ACC112 (cell line): Measurements from ENCODE around the gene CIDEA.
A peak's percentile ranks its signal among the peaks of the same experiment; 100 is the strongest.
"Not testable (repeated sequence)": the region's sequence is repeated elsewhere in the genome, so short reads cannot be mapped to it uniquely, and the experiment has no call there.

Experiments used
- H2AFZ ChIP-seq: fragments of 200-600 bp; sonication (generic); one replicate; pipeline ENCODE4 v1.6.0; 2017; ENCODE audit warnings: antibody characterized with exemption, low read length; ENCODE audit not compliant: unreplicated experiment
- H3K27ac ChIP-seq: fragments of 200-600 bp; sonication (generic); 2 replicates; pipeline ENCODE4 v1.5.1; 2014; ENCODE audit warnings: low read depth, mild to moderate bottlenecking, antibody characterized with exemption, low read length, moderate library complexity
- H3K27me3 ChIP-seq: fragments of 200-600 bp; sonication (generic); 2 replicates; pipeline ENCODE4 v1.6.1; 2014; ENCODE audit warnings: mild to moderate bottlenecking, antibody characterized with exemption, low read length, moderate library complexity, mixed read lengths; ENCODE audit not compliant: insufficient read depth
- H3K36me3 ChIP-seq: fragments of 200-600 bp; sonication (generic); 2 replicates; pipeline ENCODE4 v1.6.1; 2016; ENCODE audit warnings: mild to moderate bottlenecking, antibody characterized with exemption, low read length, moderate library complexity, mixed read lengths; ENCODE audit not compliant: insufficient read depth
- H3K4me1 ChIP-seq: fragments of 200-600 bp; sonication (generic); one replicate; pipeline ENCODE4 v1.6.1; 2016; ENCODE audit warnings: low read length, mixed read lengths; ENCODE audit not compliant: insufficient read depth, unreplicated experiment, control insufficient read depth
- H3K4me3 ChIP-seq: fragments of 200-600 bp; sonication (generic); 2 replicates; pipeline ENCODE4 v1.5.1; 2014; ENCODE audit warnings: mild to moderate bottlenecking, low read depth, low read length
- H3K79me2 ChIP-seq: fragments of 200-600 bp; sonication (generic); one replicate; pipeline ENCODE4 v1.6.0; 2016; ENCODE audit warnings: low read length; ENCODE audit not compliant: control insufficient read depth, unreplicated experiment, insufficient read depth

The CIDEA gene

GRCh38 chr18:12228308-12228707, 25.9 kb upstream of the CIDEA start:
- not testable (repeated sequence) for H3K4me3 ChIP-seq, H3K79me2 ChIP-seq, H2AFZ ChIP-seq, H3K36me3 ChIP-seq, H3K4me1 ChIP-seq, H3K27ac ChIP-seq, H3K27me3 ChIP-seq

DNA sequence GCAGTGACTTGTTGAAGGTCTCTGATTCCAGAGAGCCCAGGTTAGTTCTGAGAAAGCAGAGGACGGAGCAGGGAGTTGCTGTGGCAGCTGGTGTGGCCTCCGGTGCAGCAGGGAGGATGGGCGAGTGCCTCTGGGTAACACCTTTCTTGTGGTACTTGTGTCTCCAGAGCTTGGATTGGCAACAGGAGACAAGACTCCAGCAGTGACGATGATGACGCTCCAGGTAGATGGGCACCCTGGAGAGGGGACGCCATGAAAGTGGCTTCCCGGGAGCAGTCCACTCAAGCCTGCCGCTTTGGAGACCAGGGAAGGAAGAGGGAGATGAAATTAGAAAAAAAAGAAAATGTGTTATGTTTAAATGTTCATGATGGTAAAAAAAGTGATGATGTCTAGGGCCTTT, 23.6 kb upstream of the CIDEA start:
- H3K36me3 ChIP-seq, H3K27me3 ChIP-seq, H2AFZ ChIP-seq, H3K4me3 ChIP-seq, H3K27ac ChIP-seq, H3K4me1 ChIP-seq, H3K79me2 ChIP-seq: not testable (repeated sequence)

DNA sequence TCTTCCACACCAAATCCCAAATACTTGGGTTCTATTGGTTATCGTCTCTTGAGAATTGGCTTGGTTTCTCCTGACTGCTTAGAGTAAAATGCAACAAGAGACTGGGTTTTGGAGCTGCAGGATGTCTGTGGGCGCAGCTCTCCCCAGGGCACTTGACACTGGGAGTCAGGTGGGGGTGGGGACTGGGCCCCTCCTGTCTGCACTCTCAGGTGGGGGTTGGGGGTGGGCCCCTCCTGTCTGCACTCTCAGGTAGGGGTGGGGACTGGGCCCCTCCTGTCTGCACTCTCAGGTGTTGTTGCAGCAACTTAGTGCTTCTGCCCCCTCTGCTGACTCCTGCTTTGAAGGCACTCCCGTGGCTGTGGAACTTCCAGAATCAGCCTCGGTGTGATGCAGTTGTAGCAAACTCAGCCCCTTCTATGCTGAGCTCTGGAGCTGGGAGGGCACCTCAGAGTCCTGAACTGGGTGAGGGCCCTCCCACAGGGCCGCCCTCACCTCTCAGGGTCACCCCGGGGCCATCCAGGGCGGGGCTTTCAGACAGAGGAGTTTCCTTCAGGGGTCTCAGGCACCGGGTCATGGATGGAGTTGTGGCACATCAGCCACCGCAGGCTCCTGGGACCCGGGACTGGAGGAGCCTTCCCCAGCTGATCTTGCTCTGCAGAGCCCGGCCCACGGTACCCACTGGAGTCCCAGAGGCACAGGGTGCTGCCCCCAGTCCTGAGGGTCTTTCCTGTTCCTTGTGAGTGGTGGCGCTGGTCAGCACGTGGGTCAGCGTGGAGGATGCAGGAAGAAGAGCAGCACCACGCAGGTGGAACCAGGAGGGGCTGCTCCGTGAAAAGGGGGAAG, 22.9 kb upstream of the CIDEA start:
- no peaks in the 10 kb centered on the region for H3K79me2 ChIP-seq
- H3K27me3 ChIP-seq, result no peaks in the 10 kb centered on the region

GRCh38 chr18:12231986-12232385, 22.2 kb upstream of the CIDEA start:
- H3K4me3 ChIP-seq, result no peak overlapping the region
- no peaks in the 10 kb centered on the region for H3K27me3 ChIP-seq
- H3K79me2 ChIP-seq, result no peaks in the 10 kb centered on the region
- peaks cover 4% of the 10 kb centered on the region for H3K4me1 ChIP-seq
- H3K27ac ChIP-seq, result no peak overlapping the region
- no peaks in the 10 kb centered on the region for H3K36me3 ChIP-seq
- H2AFZ ChIP-seq, result no peak overlapping the region

More for the DNA sequence above, 22.9 kb upstream of the CIDEA start:
- Histone ChIP-seq H3K36me3 (no peaks in the 10 kb centered on the region), H2AFZ (no peak overlapping the region), H3K27ac (no peak overlapping the region), H3K4me1 (peaks cover 4% of the 10 kb centered on the region), H3K4me3 (no peak overlapping the region)

GRCh38 chr18:12233378-12233777, 20.8 kb upstream of the CIDEA start:
- no peak overlapping the region for H2AFZ ChIP-seq
- H3K27ac ChIP-seq, result no peak overlapping the region
- H3K27me3 ChIP-seq, result no peaks in the 10 kb centered on the region
- no peak overlapping the region for H3K4me3 ChIP-seq
- H3K79me2 ChIP-seq, result no peaks in the 10 kb centered on the region
- H3K36me3 ChIP-seq, result no peaks in the 10 kb centered on the region
- peaks cover 8% of the 10 kb centered on the region for H3K4me1 ChIP-seq

DNA sequence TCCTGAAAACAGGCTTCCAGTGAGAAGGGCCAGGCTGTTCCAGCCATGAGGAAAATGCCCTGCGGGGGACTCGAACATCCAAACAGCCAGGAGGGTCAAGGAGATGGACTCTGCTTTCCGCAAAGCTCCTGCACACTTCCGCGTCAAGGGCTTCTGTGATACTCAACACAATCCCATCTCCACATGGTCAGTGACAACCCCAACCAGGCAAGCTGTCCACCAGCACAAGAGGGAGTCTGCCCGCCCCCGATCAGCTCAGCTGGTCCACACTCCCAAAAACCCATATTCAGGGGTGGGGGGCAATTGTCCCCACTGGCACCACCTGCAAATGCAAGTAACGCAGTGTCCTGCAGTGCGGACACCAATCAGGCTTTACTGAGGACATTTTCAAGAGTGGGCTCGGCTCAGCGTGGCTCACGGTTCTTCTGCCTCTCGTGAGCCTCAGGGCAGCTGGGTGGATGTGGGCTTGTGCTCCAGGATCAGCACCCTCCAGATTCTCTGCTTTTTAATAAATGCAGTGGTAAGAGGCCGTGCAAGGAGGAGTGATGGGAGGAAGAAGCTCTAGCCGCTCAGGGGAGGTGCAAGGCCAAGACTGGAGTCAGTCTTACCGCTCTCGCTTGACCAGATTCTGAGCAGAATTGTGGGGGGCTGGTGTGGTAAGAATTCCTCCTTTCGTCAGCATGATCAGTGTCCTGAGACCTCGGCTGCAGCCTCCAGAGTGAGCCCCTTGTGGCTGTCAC, 19.5 kb upstream of the CIDEA start:
- Histone ChIP-seq H3K4me1 (peaks cover 21% of the 10 kb centered on the region), H3K36me3 (no peaks in the 10 kb centered on the region), H3K79me2 (no peaks in the 10 kb centered on the region), H3K4me3 (no peak overlapping the region), H3K27me3 (no peaks in the 10 kb centered on the region), H2AFZ (no peak overlapping the region), H3K27ac (no peak overlapping the region)

GRCh38 chr18:12236141-12236540, 18.0 kb upstream of the CIDEA start:
- Histone ChIP-seq H3K79me2 (no peaks in the 10 kb centered on the region), H3K27ac (no peak overlapping the region), H3K4me3 (no peak overlapping the region), H2AFZ (no peak overlapping the region), H3K36me3 (no peaks in the 10 kb centered on the region), H3K4me1 (peaks cover 24% of the 10 kb centered on the region), H3K27me3 (no peaks in the 10 kb centered on the region)

- no peaks in the 10 kb centered on the region for H3K36me3 ChIP-seq
- H3K4me3 ChIP-seq, result 0 out of 2 replicates have a peak overlapping the region, but pooled peaks have one; percentile 31
- H3K27me3 ChIP-seq, result no peaks in the 10 kb centered on the region
- peak overlapping the region; percentile 74 for H2AFZ ChIP-seq
- H3K27ac ChIP-seq, result no peak overlapping the region
- peaks cover 24% of the 10 kb centered on the region for H3K4me1 ChIP-seq
- no peaks in the 10 kb centered on the region for H3K79me2 ChIP-seq
These were observed 17.0 kb upstream of the CIDEA start for GRCh38 chr18:12236934-12237832.

GRCh38 chr18:12238826-12239225, 15.3 kb upstream of the CIDEA start:
- peaks cover 20% of the 10 kb centered on the region for H3K4me1 ChIP-seq
- H3K79me2 ChIP-seq, result no peaks in the 10 kb centered on the region
- H2AFZ ChIP-seq, result no peak overlapping the region
- no peaks in the 10 kb centered on the region for H3K36me3 ChIP-seq
- H3K4me3 ChIP-seq, result no peak overlapping the region
- no peaks in the 10 kb centered on the region for H3K27me3 ChIP-seq
- no peak overlapping the region for H3K27ac ChIP-seq

- H3K36me3 ChIP-seq, result no peaks in the 10 kb centered on the region
- H3K4me1 ChIP-seq, result peaks cover 20% of the 10 kb centered on the region
- no peak overlapping the region for H2AFZ ChIP-seq
- H3K4me3 ChIP-seq, result no peak overlapping the region
- no peaks in the 10 kb centered on the region for H3K27me3 ChIP-seq
- peak overlapping the region; percentile 7; the same call in 1 of the 2 replicates for H3K27ac ChIP-seq
- H3K79me2 ChIP-seq, result no peaks in the 10 kb centered on the region
These were observed 14.7 kb upstream of the CIDEA start for GRCh38 chr18:12239431-12239830.
